PC-3 (cell line): ENCODE data around the gene SPNS3. TPM values are rescaled to one million over a fixed set of nuclear protein-coding genes. Genes with fewer than 3 reads are reported as not detected.

ENCODE experiments used
- ATAC-seq: fragments of 200-7000 bp; cut with Tn5 transposase; 2 replicates; pipeline ENCODE4 v1.9.1; 2020; ENCODE audit warnings: mild to moderate bottlenecking, moderate library complexity
- BruUV-seq: library from RNA; stranded (reverse); fragments of 400-500 nt; replicated peaks from 2 replicates; lab custom pipeline; 2021; lab: Mats Ljungman, UMichigan
- CTCF ChIA-PET: fragments of 300-600 bp; sonication (Branson Sonifier 250); formaldehyde crosslinking; loops from one replicate; lab custom pipeline; 2022; ENCODE audit warnings: antibody characterized with exemption; lab: Charles Lee
- POLR2A ChIA-PET: fragments of 300-600 bp; sonication (Branson Sonifier 250); formaldehyde crosslinking; loops from one replicate; lab custom pipeline; 2022; ENCODE audit warnings: antibody characterized with exemption; ENCODE audit not compliant: unreplicated experiment; lab: Charles Lee
- DNase-seq: peaks from one replicate; pipeline ENCODE4 v3.0.0-alpha.2; 2015
- H2AFZ ChIP-seq: fragments of 300-600 bp; sonication (generic); 2 replicates; pipeline ENCODE4 v1.6.0; 2016; ENCODE audit warnings: antibody characterized with exemption, low read length
- H3F3A ChIP-seq: fragments of 300-600 bp; sonication (generic); one replicate; pipeline ENCODE4 v1.6.0; 2017; ENCODE audit warnings: antibody characterized with exemption, low read length, control low read depth, mild to moderate bottlenecking; ENCODE audit not compliant: unreplicated experiment
- H3K27ac ChIP-seq: fragments of 300-600 bp; sonication (generic); 2 replicates; pipeline ENCODE4 v1.5.1; 2016; ENCODE audit warnings: mild to moderate bottlenecking, low read length
- H3K27me3 ChIP-seq: fragments of 300-600 bp; sonication (generic); 2 replicates; pipeline ENCODE4 v1.6.1; 2016; ENCODE audit warnings: low read length, mixed read lengths
- H3K36me3 ChIP-seq: fragments of 300-600 bp; sonication (generic); 2 replicates; pipeline ENCODE4 v1.6.1; 2016; ENCODE audit warnings: low read depth, mixed run types, low read length, mixed read lengths
- H3K4me1 ChIP-seq: fragments of 300-600 bp; sonication (generic); 2 replicates; pipeline ENCODE4 v1.5.1; 2016; ENCODE audit warnings: low read length; ENCODE audit not compliant: insufficient read depth
- H3K4me2 ChIP-seq: fragments of 300-600 bp; sonication (generic); 2 replicates; pipeline ENCODE4 v1.6.0; 2016; ENCODE audit warnings: low read length
- H3K4me3 ChIP-seq: fragments of 300-600 bp; sonication (generic); 2 replicates; pipeline ENCODE4 v1.5.1; 2016; ENCODE audit warnings: mild to moderate bottlenecking, low read length, mixed read lengths
- H3K79me2 ChIP-seq: fragments of 300-600 bp; sonication (generic); 2 replicates; pipeline ENCODE4 v1.6.1; 2017; ENCODE audit warnings: low read length, mixed read lengths
- H3K9ac ChIP-seq: fragments of 300-600 bp; sonication (generic); 2 replicates; pipeline ENCODE4 v1.6.0; 2016; ENCODE audit warnings: mild to moderate bottlenecking, low read length
- H3K9me2 ChIP-seq: fragments of 300-600 bp; sonication (generic); replicated peaks from 2 replicates; pipeline ENCODE4 v1.6.1; 2016; ENCODE audit warnings: mixed run types, low read length, mixed read lengths
- H3K9me3 ChIP-seq: fragments of 300-600 bp; sonication (generic); 2 replicates; pipeline ENCODE4 v1.6.1; 2016; ENCODE audit warnings: low read length, mixed read lengths
- H4K20me1 ChIP-seq: fragments of 300-600 bp; sonication (generic); 2 replicates; pipeline ENCODE4 v1.6.1; 2016; ENCODE audit warnings: low read length, mixed read lengths
- CTCF ChIP-seq: fragments of 300-600 bp; sonication (generic); conservative IDR thresholded peaks from 2 replicates; pipeline ENCODE4 v1.5.1; 2017; ENCODE audit warnings: antibody characterized with exemption, low read depth, mild to moderate bottlenecking, low read length
- EZH2 ChIP-seq: fragments of 300-600 bp; sonication (generic); IDR thresholded peaks from one replicate; pipeline ENCODE4 v1.6.1; 2017; ENCODE audit warnings: antibody characterized with exemption, mild to moderate bottlenecking, low read length; ENCODE audit not compliant: unreplicated experiment
- EZH2phosphoT487 ChIP-seq: fragments of 300-600 bp; sonication (generic); IDR thresholded peaks from 2 replicates; pipeline ENCODE4 v1.6.1; 2018; ENCODE audit warnings: mild to moderate bottlenecking, antibody characterized with exemption, low read length, borderline replicate concordance
- intact Hi-C: fragments of 100-400 bp; cut with micrococcal nuclease; formaldehyde crosslinking; loops from 2 replicates; pipeline ENCODE4 v1.9.0; 2023
- total RNA-seq: library from RNA; depleted of rRNA; stranded (reverse); fragments of >200 nt; gene quantifications from 2 replicates; pipeline ENCODE4 v1.2.3, GENCODE V29; 2014; rRNA removed

Gene SPNS3
- total RNA-seq, 1 experiment from 2014 or later, result 0.69 TPM

DNA sequence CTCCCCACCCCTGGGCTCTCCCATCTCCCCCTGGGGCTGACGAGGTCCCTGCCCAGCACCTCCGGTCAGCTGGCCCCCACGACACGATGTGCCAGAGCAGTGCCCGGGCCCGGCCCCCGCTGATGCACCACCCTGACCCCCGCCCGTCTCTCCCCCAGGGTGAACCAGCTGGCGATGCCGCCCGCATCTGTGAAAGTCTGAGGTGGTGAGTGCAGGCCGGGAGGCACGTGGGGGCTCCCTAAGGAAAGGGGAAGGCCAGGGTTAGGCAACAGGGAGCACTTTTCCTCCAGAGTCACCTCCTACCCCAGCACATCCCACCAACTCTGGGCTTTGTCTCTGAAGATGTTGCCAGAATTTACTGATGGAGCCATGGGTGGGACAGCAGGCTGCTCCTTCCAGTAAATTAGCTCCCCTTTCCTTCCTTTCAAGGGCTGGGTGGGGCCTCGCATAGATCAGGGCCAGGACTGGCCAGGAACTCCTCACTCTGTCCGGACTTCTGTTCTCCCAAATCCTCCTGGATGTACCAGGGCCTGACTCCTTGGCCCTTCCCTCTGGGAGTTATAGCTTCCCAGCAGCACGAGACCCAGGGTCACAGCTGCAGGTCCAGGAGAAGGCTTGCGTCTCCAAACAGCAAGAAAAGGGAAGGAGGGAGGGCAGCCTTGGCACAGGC lies 103.1 kb downstream of the SPNS3 start:
- intact Hi-C loops, result loop anchor here (10.0 kb wide), 1 partner anchor 112 kb away; no protein-coding TSS in a partner anchor
- CTCF ChIA-PET, result no interaction called here

More for the DNA sequence above, 103.1 kb downstream of the SPNS3 start:
- no peak overlapping the region for H3K4me2 ChIP-seq
- peaks cover 8% of the 10 kb centered on the region; the same call in 1 of the 2 replicates for H3K4me1 ChIP-seq
- ATAC-seq (no peak), DNase-seq (no peak)
- H3F3A ChIP-seq, result no peaks in the 10 kb centered on the region
- no peaks in the 10 kb centered on the region for H3K9me2 ChIP-seq
- H3K79me2 ChIP-seq, result no peaks in the 10 kb centered on the region
- H3K9ac ChIP-seq, result no peak overlapping the region
- H4K20me1 ChIP-seq, result no peaks in the 10 kb centered on the region; the same call in 1 of the 2 replicates
- no peak overlapping the region for H2AFZ ChIP-seq
- H3K36me3 ChIP-seq, result peaks cover 3% of the 10 kb centered on the region
- H3K4me3 ChIP-seq, result no peak overlapping the region
- no peaks in the 10 kb centered on the region for H3K9me3 ChIP-seq
- H3K27ac ChIP-seq, result no peak overlapping the region
- no peak for TF ChIP-seq CTCF
- no peak for TF ChIP-seq EZH2
- no peak for TF ChIP-seq EZH2phosphoT487
- no TSS peak for BruUV-seq
- H3K27me3 ChIP-seq, result no peaks in the 10 kb centered on the region
- POLR2A ChIA-PET, result no interaction called here

Other genes with a start within 250 kb of the SPNS3 start
- 18.5 and 29.4 TPM in 2 replicates for gene ANKFY1, start 170.0 kb upstream of the SPNS3 start, total RNA-seq
- gene UBE2G1, start 67.3 kb upstream of the SPNS3 start, total RNA-seq, result 35.8 and 46.8 TPM in 2 replicates
- gene SPNS2, start 64.9 kb downstream of the SPNS3 start, total RNA-seq, result 2.6 and 7.9 TPM in 2 replicates
- 155 and 171 TPM in 2 replicates for gene MYBBP1A, start 121.4 kb downstream of the SPNS3 start, total RNA-seq
- not detected in 2 replicates for gene GGT6, start 126.6 kb downstream of the SPNS3 start, total RNA-seq
- not detected in 2 replicates for gene SMTNL2, start 150.6 kb downstream of the SPNS3 start, total RNA-seq
- 0.81 TPM in 1 of 2 replicates, not detected in the other for gene ALOX15, start 207.7 kb downstream of the SPNS3 start, total RNA-seq